ENCODE data around the gene ICAM4. TPM values are rescaled to one million over a fixed set of nuclear protein-coding genes. Genes with fewer than 3 reads are reported as not detected.
A peak's percentile ranks its signal among the peaks of the same experiment; 100 is the strongest.
"Not testable (repeated sequence)": the region's sequence is repeated elsewhere in the genome, so short reads cannot be mapped to it uniquely, and the experiment has no call there.

The ICAM4 gene
- total RNA-seq, 2 experiments from 2014 or later: 0.38 TPM; not detected in 1

DNA sequence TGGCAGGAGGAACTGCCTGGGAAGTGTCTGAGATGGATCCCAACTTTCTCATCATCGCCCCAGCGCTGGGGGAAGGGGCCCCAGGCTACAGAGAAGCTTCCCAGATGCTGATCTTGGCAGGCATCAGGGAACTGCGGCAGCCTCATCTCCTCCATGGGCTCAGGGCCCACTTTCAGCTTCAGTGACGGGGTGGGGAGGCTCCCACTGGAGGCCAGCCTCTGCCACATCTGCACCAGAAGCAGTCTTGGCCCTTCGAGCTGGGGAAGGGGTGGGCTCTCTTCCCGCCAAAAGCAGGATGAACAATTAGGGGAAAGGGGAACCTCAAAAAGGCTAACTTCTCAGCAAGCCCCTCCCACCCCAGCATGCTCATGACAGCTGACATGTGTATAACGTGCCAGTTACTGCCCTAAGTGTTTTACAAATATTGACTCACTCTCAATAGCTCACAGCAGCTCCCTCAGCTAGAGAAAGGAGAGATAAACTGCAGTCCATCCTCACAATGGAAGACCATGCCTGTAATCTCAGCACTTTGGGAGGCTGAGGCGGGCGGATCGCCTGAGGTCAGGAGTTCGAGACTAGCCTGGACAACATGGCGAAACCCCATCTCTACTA lies 48.5 kb upstream of the ICAM4 start:
- DNase-seq (ENCODE audit: low spot score): peak; percentile 56
- POLR2A ChIA-PET: no interaction called here
- H4K20me1 ChIP-seq (ENCODE audit: insufficient read depth, low read length): no peaks in the 10 kb centered on the region
- TF ChIP-seq EZH2phosphoT487 (IDR thresholded peaks at IDR 0.05; ENCODE audit: borderline replicate concordance, low read depth, low read length): no peak
- TF ChIP-seq, protein P1, sequence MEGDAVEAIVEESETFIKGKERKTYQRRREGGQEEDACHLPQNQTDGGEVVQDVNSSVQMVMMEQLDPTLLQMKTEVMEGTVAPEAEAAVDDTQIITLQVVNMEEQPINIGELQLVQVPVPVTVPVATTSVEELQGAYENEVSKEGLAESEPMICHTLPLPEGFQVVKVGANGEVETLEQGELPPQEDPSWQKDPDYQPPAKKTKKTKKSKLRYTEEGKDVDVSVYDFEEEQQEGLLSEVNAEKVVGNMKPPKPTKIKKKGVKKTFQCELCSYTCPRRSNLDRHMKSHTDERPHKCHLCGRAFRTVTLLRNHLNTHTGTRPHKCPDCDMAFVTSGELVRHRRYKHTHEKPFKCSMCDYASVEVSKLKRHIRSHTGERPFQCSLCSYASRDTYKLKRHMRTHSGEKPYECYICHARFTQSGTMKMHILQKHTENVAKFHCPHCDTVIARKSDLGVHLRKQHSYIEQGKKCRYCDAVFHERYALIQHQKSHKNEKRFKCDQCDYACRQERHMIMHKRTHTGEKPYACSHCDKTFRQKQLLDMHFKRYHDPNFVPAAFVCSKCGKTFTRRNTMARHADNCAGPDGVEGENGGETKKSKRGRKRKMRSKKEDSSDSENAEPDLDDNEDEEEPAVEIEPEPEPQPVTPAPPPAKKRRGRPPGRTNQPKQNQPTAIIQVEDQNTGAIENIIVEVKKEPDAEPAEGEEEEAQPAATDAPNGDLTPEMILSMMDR (conservative IDR thresholded peaks at IDR 0.05; ENCODE audit: low read length): no peak
- peak overlapping the region; percentile 83 for H3K4me2 ChIP-seq (ENCODE audit: low read length)
- intact Hi-C loops (cut with micrococcal nuclease; ENCODE audit: unreplicated experiment): loop anchor here (5.0 to 10.0 kb wide), 5 partner anchors 46 to 737 kb away; partner anchors contain the start of genes ANGPTL6, DNMT1 and PPAN
- no peaks in the 10 kb centered on the region for H3K9me3 ChIP-seq (ENCODE audit: low read length)
- peak overlapping the region; percentile 65 for H3K4me3 ChIP-seq (ENCODE audit: low read depth, low read length, poor library complexity, severe bottlenecking)
- H3K4me1 ChIP-seq (ENCODE audit: insufficient read depth, low read length, poor library complexity, severe bottlenecking): peaks cover 96% of the 10 kb centered on the region
- H3K79me2 ChIP-seq (ENCODE audit: insufficient read depth, low read depth, low read length): peaks cover 13% of the 10 kb centered on the region; the same call in 1 of the 2 replicates
- H3K36me3 ChIP-seq (ENCODE audit: insufficient read depth, low read length): no peaks in the 10 kb centered on the region
- CTCF ChIA-PET (ENCODE audit: unreplicated experiment): interaction anchor here (0.5 kb wide), 1 partner anchor 157 kb away, joined by 7 read pairs; no protein-coding TSS in a partner anchor
- H3K9me2 ChIP-seq (ENCODE audit: insufficient read depth, low read length): no peaks in the 10 kb centered on the region
- no peak overlapping the region for H2AFZ ChIP-seq (ENCODE audit: low read length)
- no TSS peak for BruUV-seq (replicated peaks)
- H3K27ac ChIP-seq (ENCODE audit: low read depth, low read length, poor library complexity, severe bottlenecking): peak overlapping the region; percentile 95

DNA sequence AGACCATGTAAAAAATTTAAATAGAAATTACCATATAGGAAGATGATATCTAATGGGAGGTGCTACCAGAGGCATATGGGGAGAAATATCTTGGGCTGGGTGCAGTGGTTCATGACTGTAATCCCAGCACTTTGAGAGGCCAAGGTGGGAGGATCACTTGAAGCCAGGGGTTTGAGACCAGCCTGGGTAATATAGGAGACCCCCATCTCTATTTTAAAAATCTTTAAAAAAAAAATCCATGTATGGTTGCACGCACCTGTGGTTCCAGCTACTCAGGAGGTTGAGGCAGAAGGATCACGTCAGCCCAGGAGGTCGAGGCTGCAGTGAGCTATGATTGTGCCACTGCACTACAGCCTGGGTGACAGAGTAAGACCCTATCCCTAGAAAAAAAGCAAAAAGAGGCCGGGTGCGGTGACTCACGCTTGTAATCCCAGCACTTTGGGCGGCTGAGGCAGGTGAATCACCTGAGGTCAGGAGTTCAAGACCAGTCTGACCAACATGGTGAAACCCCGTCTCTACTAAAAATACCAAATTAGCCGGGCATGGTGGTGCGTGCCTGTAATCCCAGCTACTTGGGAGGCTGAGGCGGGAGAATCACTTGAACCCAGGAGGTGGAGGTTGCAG lies 44.8 kb upstream of the ICAM4 start:
- CTCF ChIA-PET (ENCODE audit: unreplicated experiment); H3K79me2 ChIP-seq (ENCODE audit: insufficient read depth, low read depth, low read length); DNase-seq (ENCODE audit: low spot score); H3K9me2 ChIP-seq (ENCODE audit: insufficient read depth, low read length); H2AFZ ChIP-seq (ENCODE audit: low read length); H4K20me1 ChIP-seq (ENCODE audit: insufficient read depth, low read length); H3K9me3 ChIP-seq (ENCODE audit: low read length); H3K36me3 ChIP-seq (ENCODE audit: insufficient read depth, low read length); intact Hi-C loops (cut with micrococcal nuclease; ENCODE audit: unreplicated experiment): not testable (repeated sequence)
- POLR2A ChIA-PET: interaction anchor here (0.6 to 2.5 kb wide), 7 partner anchors 8 to 170 kb away, joined by 3 to 14 read pairs (median 4); no protein-coding TSS in a partner anchor
- TSS peak; percentile 86 for BruUV-seq (replicated peaks)
- Histone ChIP-seq H3K27ac (ENCODE audit: low read depth, low read length, poor library complexity, severe bottlenecking) (peak overlapping the region; percentile 95), H3K4me2 (ENCODE audit: low read length) (peak overlapping the region; percentile 88), H3K4me1 (ENCODE audit: insufficient read depth, low read length, poor library complexity, severe bottlenecking) (peaks cover 98% of the 10 kb centered on the region), H3K4me3 (ENCODE audit: low read depth, low read length, poor library complexity, severe bottlenecking) (peak overlapping the region; percentile 58)

DNA sequence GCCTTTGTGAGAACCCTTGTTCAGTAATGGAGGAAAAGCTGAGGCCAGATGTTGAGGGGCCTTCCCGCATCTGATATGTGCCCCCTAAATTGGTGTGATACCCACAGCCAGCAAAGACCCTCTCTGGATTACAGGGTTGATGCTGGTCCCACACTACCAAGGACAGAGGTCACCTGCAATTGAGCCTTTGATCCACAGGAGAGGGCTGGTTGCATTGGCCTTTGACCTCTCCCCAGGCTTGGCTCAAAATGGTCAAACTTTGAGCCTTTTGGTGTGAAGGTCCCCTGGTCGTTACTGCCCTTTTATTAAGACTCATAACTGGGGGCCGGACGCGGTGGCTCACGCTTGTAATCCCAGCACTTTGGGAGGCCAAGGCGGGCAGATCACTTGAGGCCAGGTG lies 43.1 kb upstream of the ICAM4 start:
- no peaks in the 10 kb centered on the region for H4K20me1 ChIP-seq (ENCODE audit: insufficient read depth, low read length)
- ChIA-PET POLR2A (interaction anchor here (1.3 to 1.6 kb wide), 2 partner anchors 12 to 48 kb away, joined by 3 to 5 read pairs; partner anchors contain the start of genes DNMT1 and S1PR2), CTCF (ENCODE audit: unreplicated experiment) (interaction anchor here (1.2 kb wide), 1 partner anchor 16 kb away, joined by 4 read pairs; no protein-coding TSS in a partner anchor)
- TF ChIP-seq EZH2phosphoT487 (IDR thresholded peaks at IDR 0.05; ENCODE audit: borderline replicate concordance, low read depth, low read length): no peak
- TF ChIP-seq, protein P1 (conservative IDR thresholded peaks at IDR 0.05; ENCODE audit: low read length): no peak
- DNase-seq (ENCODE audit: low spot score): no peak
- peak overlapping the region; percentile 95 for H3K27ac ChIP-seq (ENCODE audit: low read depth, low read length, poor library complexity, severe bottlenecking)
- H3K79me2 ChIP-seq (ENCODE audit: insufficient read depth, low read depth, low read length): no peaks in the 10 kb centered on the region
- peaks cover 98% of the 10 kb centered on the region for H3K4me1 ChIP-seq (ENCODE audit: insufficient read depth, low read length, poor library complexity, severe bottlenecking)
- no peak overlapping the region for H2AFZ ChIP-seq (ENCODE audit: low read length)
- intact Hi-C loops (cut with micrococcal nuclease; ENCODE audit: unreplicated experiment): no loop called here
- H3K9me2 ChIP-seq (ENCODE audit: insufficient read depth, low read length): no peaks in the 10 kb centered on the region
- no peaks in the 10 kb centered on the region for H3K36me3 ChIP-seq (ENCODE audit: insufficient read depth, low read length)
- H3K4me3 ChIP-seq (ENCODE audit: low read depth, low read length, poor library complexity, severe bottlenecking): peak overlapping the region; percentile 15
- no TSS peak for BruUV-seq (replicated peaks)
- peak overlapping the region; percentile 88 for H3K4me2 ChIP-seq (ENCODE audit: low read length)
- H3K9me3 ChIP-seq (ENCODE audit: low read length): no peaks in the 10 kb centered on the region

Measured in OCI-LY7 (cell line).